Urinary bladder (tissue), 4 donors: Measurements from ENCODE around the gene EVC2. TPM values are rescaled to one million over a fixed set of nuclear protein-coding genes. Genes with fewer than 3 reads are reported as not detected.
"Not testable (repeated sequence)": the region's sequence is repeated elsewhere in the genome, so short reads cannot be mapped to it uniquely, and the experiment has no call there.

Experiments
- DNase-seq: peaks from one replicate; pipeline ENCODE4 v3.0.0-alpha.2; 2015; ENCODE audit errors: extremely low spot score
- H3K27ac ChIP-seq: one replicate; pipeline ENCODE4 v1.5.1; 2013; ENCODE audit warnings: low read depth, mild to moderate bottlenecking, moderate library complexity
- H3K36me3 ChIP-seq: one replicate; pipeline ENCODE4 v1.6.1; 2013; ENCODE audit warnings: mild to moderate bottlenecking, moderate library complexity; ENCODE audit not compliant: insufficient read depth
- H3K4me1 ChIP-seq: one replicate; pipeline ENCODE4 v1.6.1; 2013; ENCODE audit warnings: mild to moderate bottlenecking, moderate library complexity; ENCODE audit not compliant: insufficient read depth
- H3K4me3 ChIP-seq: one replicate; pipeline ENCODE4 v1.5.1; 2013; ENCODE audit warnings: low read depth, low read length
- WGBS: extraction: QIAGEN DNeasy Blood & Tissue Kit; methylation state at CpG from one replicate; pipeline ENCODE4 v1.1.7; 2013; 5-methylcytosine and 5-hydroxymethylcytosine counted together
- polyA plus RNA-seq: library from polyadenylated mRNA; stranded (reverse); fragments of 200-250 nt; gene quantifications from one replicate; pipeline ENCODE4 v1.2.3, GENCODE V29; 2013
- total RNA-seq: library from RNA; depleted of rRNA; stranded (reverse); fragments of >200 nt; gene quantifications from one replicate; pipeline ENCODE4 v1.2.3, GENCODE V29; 2014
- donor health status: healthy with polysubstance abuse.
- donor health status: healthy.

EVC2 gene
- total and polyA plus RNA-seq, 2 donors = 7.2 to 9.8 TPM

DNA sequence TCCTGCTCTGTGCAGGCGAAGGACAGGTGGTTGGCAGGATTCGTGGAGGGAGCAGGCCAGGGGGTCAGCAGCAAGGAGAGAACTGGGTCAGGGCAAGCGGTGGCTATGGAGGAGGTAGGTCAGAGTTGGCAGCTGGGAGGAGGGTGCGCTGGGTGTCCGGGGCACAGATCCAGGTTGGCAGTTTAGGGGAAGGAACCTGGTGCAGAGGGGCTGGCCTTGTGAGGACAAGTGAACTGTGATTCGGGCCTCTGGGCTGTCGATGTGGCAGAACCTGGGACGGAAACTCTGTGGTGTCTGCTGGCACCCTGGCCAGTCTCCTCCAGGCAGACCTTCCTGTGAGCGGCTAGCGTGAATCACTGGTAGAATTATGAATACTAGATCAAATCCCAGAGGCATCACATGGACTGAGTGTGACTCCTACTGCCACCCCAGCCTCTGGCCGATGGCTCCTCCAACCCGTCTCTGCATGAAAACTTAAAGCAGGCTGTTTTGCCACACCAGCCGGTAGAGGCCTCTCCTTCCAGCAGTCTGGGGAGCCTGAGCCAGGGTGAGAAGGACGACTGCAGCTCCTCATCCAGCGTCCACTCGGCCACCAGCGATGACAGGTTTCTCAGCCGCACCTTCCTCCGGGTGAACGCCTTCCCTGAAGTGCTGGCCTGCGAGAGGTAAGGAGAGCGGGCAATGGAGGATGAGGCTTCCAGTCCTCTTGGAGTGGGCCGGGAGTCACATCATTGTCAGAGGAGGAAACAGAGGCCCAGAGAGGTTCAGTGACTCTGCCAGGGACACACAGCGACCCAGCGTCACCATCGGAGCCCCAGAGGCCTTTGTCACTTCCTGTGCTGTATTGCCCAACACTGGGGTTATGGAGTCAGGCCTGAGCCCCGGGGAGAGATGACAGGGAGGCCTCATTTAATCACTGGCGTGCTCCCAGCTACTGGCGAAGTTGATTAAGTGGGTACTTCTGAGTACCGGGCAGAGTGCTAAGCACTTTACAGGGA, 22.9 kb upstream of the EVC2 start:
- no peak for DNase-seq
- Histone ChIP-seq H3K4me3 (no peak overlapping the region), H3K36me3 (no peaks in the 10 kb centered on the region), H3K27ac (no peak overlapping the region), H3K4me1 (no peaks in the 10 kb centered on the region)
- WGBS = 93% methylated on average over 30 of the region's 30 CpGs

DNA sequence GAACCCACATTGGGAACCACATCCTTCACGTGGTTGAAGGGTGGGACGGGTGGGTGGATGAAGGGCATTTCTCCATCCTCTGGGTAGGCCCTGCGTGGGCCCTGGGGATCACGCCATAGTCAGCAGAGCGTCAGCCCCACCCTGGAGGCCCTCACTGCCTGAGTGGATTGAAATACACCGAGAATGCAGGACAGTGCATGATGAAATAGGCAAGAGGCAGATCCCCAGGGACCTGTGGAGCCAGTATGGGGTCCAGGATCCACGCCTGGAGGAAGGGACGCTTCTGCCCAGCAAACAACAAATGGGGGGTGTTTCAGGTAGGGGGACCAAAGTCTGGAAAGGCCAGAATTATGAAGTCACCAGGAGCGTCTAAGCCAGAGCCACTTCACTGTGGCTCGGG, 22.1 kb upstream of the EVC2 start:
- no peak for DNase-seq
- Histone ChIP-seq H3K27ac (no peak overlapping the region), H3K4me1 (no peaks in the 10 kb centered on the region), H3K36me3 (no peaks in the 10 kb centered on the region), H3K4me3 (no peak overlapping the region)
- 90% methylated on average over 10 of the region's 10 CpGs for WGBS

DNA sequence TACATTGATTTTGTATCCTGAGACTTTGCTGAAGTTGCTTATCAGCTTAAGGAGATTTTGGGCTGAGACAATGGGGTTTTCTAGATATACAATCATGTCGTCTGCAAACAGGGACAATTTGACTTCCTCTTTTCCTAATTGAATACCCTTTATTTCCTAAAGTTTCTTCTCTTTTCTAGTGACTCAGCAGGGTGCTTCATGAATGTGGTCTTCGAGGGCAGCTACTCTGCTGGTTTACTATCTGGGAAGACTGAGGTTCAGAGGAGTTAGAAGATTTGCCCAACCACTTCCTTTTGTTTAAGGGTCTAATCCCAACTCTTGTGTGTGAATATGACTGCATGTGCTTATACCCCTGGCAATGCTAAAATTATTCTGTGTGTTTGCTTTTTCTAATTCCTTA, 20.1 kb upstream of the EVC2 start:
- H3K4me3 ChIP-seq, H3K36me3 ChIP-seq, H3K4me1 ChIP-seq, H3K27ac ChIP-seq, DNase-seq: not testable (repeated sequence)
- WGBS = 74% methylated on average over 2 of the region's 2 CpGs

DNA sequence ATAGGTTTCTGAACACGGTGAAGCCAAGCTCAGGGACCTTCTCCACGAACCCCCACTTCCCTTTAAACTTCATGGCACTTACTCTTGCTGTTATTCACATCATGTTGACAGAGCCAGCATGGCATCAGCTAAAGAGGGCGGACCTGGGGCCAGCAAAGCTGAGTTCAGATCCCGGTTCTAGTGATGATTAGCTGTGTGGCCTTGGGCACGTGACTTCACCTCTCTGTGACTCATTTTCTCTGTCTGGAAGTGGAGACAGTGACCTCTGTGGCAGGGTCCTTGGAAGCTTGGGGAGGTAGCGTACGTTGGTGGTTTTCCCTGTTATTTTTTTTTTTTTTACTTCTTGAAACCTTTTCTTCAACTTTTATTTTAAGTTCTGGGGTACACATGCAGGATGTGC, 16.0 kb upstream of the EVC2 start:
- Histone ChIP-seq H3K27ac (no peak overlapping the region), H3K4me3 (no peak overlapping the region), H3K36me3 (no peaks in the 10 kb centered on the region), H3K4me1 (no peaks in the 10 kb centered on the region)
- no peak for DNase-seq
- WGBS = 95% methylated on average over 7 of the region's 7 CpGs

DNA sequence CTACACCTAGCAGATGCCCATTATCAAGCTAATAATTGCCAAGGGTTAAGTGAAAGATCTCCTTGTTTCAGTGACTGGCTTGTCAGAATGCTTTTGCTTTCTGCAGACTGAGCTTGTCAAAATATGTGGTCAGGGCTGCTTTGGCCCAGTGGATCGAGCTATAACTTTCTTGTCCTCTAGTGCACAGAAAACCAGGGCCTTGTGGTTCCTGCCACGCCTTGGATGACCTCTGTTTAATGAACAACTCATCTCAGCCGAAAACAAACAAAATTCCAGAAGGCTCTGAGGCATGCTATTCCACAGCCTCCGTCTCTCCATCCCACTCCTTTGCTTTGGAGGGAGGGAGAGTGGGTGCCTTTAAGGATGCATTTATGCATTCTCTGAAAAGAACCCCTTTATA, 14.0 kb upstream of the EVC2 start:
- DNase-seq = no peak
- H3K27ac ChIP-seq = no peak overlapping the region
- whole genome bisulfite sequencing = 53% methylated on average over 4 of the region's 4 CpGs
- H3K4me1 ChIP-seq = no peaks in the 10 kb centered on the region
- no peak overlapping the region for H3K4me3 ChIP-seq
- H3K36me3 ChIP-seq = no peaks in the 10 kb centered on the region

DNA sequence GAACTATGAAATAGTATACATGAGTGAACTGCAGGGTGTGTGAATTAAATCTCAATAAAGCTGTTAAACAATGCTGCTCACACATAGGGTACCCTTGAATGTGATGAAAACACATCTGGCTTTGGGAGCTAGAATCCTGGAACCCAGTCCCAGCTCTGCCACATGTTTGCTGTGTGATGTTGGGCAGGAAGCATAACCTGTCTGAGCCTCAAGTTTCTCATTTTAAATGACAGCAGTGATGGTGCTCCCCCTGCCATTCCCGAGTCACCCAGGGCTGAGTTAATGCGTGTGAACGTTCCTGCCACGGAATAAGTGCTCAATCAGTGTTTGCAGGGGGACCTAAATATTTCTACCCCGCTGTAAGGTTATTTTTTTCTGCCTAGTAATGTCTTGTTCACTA, 13.6 kb upstream of the EVC2 start:
- Histone ChIP-seq H3K36me3 (no peaks in the 10 kb centered on the region), H3K4me3 (no peak overlapping the region), H3K27ac (no peak overlapping the region), H3K4me1 (no peaks in the 10 kb centered on the region)
- WGBS = 87% methylated on average over 5 of the region's 5 CpGs
- DNase-seq = no peak

DNA sequence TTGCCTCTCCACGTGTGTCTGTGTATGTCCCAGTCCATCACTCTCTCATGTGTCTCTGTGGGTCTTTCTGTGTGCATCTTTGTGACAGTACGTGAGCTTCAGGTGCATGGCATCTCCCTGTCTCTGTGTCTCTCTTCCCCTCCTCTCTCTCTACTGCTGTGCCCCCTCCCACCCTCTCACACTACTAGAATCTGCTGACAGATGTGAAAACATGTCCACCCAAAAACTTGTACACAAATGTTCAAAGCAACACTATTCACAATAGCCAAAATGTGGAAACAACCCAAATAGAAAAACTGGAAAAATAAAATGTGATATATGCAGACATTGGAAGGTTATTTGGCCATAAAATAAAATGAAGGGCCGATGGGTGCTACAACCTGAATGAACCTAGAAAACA, 12.6 kb upstream of the EVC2 start:
- DNase-seq = no peak

DNA sequence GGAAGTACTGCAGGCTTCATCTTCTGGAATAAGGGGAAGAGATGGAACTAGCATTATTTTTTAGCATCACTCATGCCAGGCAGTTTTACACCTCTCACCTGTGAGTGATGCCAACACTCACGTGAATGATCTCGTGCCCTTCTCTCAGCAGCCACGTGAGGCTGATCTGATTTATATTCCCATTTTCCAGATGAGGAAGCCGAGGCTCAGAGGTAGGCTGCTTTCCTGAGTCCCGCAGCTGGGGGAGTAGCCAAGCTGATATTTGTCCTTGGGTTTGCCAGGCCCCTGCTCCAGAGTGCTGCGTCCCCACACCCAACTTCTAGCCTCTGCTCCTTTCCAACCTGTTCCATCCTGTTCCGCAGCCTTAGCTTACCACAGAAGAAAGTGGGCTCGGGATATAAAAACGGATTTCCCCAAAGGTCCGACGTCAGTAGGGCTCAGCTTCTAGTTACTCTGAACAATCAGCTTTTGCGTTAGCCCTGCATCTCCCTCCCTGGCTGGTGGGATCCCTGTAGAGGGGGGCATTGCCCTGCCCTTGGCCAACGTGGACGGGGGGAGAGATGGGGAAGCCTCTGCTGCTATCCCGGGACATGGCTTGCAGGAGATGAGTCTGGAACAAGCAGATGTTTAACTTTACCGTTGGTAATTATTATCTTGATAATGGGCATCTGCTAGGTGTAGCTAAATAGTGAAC, 11.9 kb upstream of the EVC2 start:
- no peak for DNase-seq
- 89% methylated on average over 16 of the region's 16 CpGs for WGBS
- no peaks in the 10 kb centered on the region for H3K36me3 ChIP-seq

More for the DNA sequence above, 12.6 kb upstream of the EVC2 start:
- Histone ChIP-seq H3K36me3 (no peaks in the 10 kb centered on the region), H3K4me1 (no peaks in the 10 kb centered on the region), H3K4me3 (no peak overlapping the region), H3K27ac (no peak overlapping the region)
- 88% methylated on average over 3 of the region's 3 CpGs for WGBS

DNA sequence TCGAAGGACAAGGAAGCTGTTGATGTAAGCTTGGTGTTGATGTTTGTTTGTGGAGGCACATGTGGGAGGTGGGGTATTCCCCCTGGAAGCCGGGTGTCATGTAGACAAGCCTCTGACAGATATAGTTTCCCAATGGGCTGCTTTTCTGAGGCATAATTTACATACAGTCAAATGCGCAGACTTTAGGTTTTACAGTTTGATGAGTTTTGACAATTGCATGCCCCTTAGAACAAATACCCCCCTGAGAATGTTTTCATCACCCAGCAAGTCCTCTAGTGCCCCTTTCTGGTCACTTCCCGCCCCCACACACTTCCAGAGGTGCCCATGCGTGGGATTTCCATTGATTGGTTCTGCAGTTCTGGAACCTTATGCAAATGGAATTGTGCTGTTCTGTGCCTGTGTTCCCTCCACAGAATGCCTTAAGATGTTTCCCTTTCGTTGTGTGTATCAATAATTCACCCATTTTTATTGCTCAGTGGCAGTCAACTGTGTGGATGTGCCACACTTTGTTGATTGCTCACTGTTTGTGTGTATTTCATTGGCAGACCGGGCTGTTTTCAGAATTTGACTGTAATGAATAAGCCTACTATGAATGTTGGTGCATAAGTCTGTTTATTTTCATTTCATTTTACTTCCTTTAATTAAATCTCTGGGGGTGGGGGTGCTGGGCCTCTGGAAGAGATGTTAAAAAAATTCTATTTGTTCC, 11.1 kb upstream of the EVC2 start:
- H3K4me3 ChIP-seq = no peak overlapping the region
- no peak overlapping the region for H3K27ac ChIP-seq
- no peaks in the 10 kb centered on the region for H3K36me3 ChIP-seq
- DNase-seq = no peak
- no peaks in the 10 kb centered on the region for H3K4me1 ChIP-seq
- WGBS = 87% methylated on average over 7 of the region's 7 CpGs

More for the DNA sequence above, 11.9 kb upstream of the EVC2 start:
- Histone ChIP-seq H3K27ac (no peak overlapping the region), H3K4me1 (no peaks in the 10 kb centered on the region), H3K4me3 (no peak overlapping the region)

DNA sequence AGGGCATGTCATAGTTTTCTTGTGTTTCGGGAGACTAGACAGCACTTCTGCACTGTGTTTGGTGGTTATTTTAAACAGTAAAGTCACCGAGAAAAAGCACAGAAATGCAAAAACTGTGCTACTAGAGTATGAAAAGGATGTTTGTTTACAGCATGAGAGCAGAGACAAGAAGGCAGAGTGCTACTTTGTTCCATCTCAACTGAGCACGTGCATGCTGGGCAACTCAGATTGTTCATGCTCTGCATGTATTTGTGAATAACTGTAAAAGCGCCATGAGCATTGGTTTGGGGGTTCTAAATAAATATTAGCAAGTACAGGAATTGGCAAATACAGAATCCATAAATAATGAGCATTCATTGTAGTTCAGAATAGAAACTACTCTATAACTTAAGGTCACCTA, 10.1 kb upstream of the EVC2 start:
- H3K36me3 ChIP-seq = no peaks in the 10 kb centered on the region
- H3K4me1 ChIP-seq = no peaks in the 10 kb centered on the region
- WGBS = 71% methylated on average over 4 of the region's 4 CpGs
- DNase-seq = no peak
- H3K27ac ChIP-seq = no peak overlapping the region
- H3K4me3 ChIP-seq = no peak overlapping the region

DNA sequence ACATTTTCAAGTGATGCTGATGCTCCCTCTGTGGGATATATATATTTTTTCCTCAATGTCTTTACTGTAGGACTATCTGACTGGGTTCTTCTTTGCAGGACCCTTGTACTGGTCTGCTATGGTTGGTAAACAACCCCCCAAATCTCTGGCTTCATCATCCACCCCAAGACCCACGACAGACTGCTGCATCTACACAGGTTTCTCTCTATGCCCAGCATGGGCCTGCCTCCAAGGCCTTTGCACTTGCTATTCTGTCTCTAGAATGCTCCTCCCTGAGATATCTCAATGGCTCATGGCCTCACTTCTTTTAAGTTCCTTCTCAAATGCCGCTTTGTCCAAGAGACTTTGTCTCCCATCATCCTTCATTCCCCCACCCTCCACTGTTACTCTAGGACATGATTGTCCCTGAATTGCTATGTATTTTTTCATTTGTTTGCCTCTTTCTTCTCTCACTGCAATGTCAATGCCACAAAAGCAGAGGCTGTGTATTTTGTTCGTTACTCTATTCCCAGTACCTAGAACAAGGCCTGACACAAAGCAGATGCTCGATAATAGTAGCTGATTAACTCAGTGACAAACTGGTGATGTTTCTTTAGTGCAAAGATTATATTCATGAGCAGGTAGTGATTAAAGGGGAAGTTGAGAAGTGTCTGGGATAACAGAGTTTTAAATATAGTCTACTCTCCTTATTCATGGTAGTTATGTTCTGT, 9.2 kb upstream of the EVC2 start:
- Histone ChIP-seq H3K4me1 (no peaks in the 10 kb centered on the region), H3K4me3 (no peak overlapping the region), H3K27ac (no peak overlapping the region), H3K36me3 (no peaks in the 10 kb centered on the region)
- 88% methylated on average over 4 of the region's 4 CpGs for whole genome bisulfite sequencing
- no peak for DNase-seq

DNA sequence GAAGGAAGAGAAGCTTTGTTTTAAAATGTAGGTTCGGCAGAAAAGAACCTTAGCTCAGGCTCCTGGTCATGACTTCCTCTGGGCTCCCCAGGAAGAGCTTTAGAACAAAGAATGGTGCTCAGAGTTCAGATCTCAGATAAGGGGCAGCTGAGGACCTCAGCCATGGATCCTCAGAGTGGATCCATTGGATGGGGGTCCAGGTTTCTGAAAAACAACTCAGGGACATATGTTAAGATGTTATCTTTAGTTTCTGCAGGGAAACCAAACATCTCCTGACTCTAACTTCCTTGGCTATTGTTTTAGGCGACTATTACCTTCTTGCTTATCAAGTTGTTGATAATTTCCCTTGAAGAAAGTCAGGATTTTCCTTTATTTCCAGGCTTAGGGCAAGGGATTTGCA, 8.0 kb upstream of the EVC2 start:
- H3K27ac ChIP-seq = no peak overlapping the region
- no peaks in the 10 kb centered on the region for H3K36me3 ChIP-seq
- H3K4me3 ChIP-seq = no peak overlapping the region
- H3K4me1 ChIP-seq = no peaks in the 10 kb centered on the region
- DNase-seq = no peak
- 83% methylated on average over 2 of the region's 2 CpGs for WGBS

DNA sequence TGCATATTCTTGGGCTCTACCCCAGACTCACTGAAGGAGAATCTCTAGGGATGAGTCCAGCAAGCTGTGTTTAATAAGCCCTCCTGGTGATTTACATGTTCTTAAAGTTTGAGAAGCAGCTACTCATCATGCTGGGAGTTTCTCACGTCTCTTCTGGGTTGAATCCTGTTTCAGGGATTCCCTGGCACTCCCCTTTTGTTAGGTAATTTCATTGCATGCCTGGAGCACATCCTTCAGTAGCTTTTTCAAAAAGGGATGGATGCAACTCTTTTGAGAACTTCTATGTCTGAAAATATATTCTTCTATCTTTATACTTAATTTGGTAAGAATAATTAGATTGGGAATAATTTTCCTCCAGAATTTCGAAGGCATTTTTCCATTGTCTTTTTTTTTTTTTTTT, 7.0 kb upstream of the EVC2 start:
- WGBS = 71% methylated on average over 2 of the region's 2 CpGs
- Histone ChIP-seq H3K27ac (no peak overlapping the region), H3K4me3 (no peak overlapping the region), H3K4me1 (no peaks in the 10 kb centered on the region), H3K36me3 (no peaks in the 10 kb centered on the region)
- no peak for DNase-seq
